Endothelial cell of umbilical vein (primary cell): ENCODE measurements around the gene NUS1. TPM values are rescaled to one million over a fixed set of nuclear protein-coding genes. Genes with fewer than 3 reads are reported as not detected.

Experiments
- BruUV-seq: library from RNA; stranded (reverse); fragments of 400-500 nt; replicated peaks from 2 replicates; lab custom pipeline; 2021; lab: Mats Ljungman, UMichigan
- CTCF ChIA-PET: fragments of 300-600, 350-600 bp; sonication (Branson Sonifier 250); formaldehyde crosslinking; loops from one replicate; lab custom pipeline; 2021; ENCODE audit warnings: antibody characterized with exemption, inconsistent platforms; lab: Charles Lee
- POLR2A ChIA-PET: fragments of 300-600, 350-600 bp; sonication (Branson Sonifier 250); formaldehyde crosslinking; loops from one replicate; lab custom pipeline; 2021; ENCODE audit warnings: antibody characterized with exemption, inconsistent platforms; lab: Charles Lee
- DNase-seq: peaks from one replicate; pipeline ENCODE4 v3.0.0-alpha.2; 2011; ENCODE audit warnings: low read depth, low spot score
- FAIRE-seq: peaks from 2 replicates; lab custom pipeline; 2011; peaks lifted over from hg19 to GRCh38; lab: Jason Lieb, UNC
- H2AFZ ChIP-seq: 2 replicates; pipeline ENCODE4 v1.6.0; 2012; ENCODE audit warnings: low read depth, low read length, control low read depth, inconsistent platforms
- H3K27ac ChIP-seq: 2 replicates; pipeline ENCODE4 v1.5.1; 2011; ENCODE audit warnings: low read depth, mild to moderate bottlenecking, control low read depth, low read length, moderate library complexity; ENCODE audit not compliant: insufficient read depth
- H3K27me3 ChIP-seq, 2 experiments: 2 replicates each; pipeline versions ENCODE4 v1.6.0 to v1.6.1; 2011; ENCODE audit warnings: low read length in 2 of 2, mixed read lengths in 1 of 2; ENCODE audit not compliant: control insufficient read depth in 2 of 2, insufficient read depth in 2 of 2
- H3K36me3 ChIP-seq, 2 experiments: 2 replicates in 1 of 2; 3 replicates in 1 of 2; pipeline ENCODE4 v1.5.1; 2011; ENCODE audit warnings: low read length in 2 of 2, mild to moderate bottlenecking in 1 of 2, moderate library complexity in 1 of 2; ENCODE audit not compliant: control insufficient read depth in 2 of 2, insufficient read depth in 2 of 2; ENCODE audit errors: extremely low read depth in 1 of 2
- H3K4me1 ChIP-seq: 3 replicates; pipeline ENCODE4 v1.5.1; 2011; ENCODE audit warnings: mild to moderate bottlenecking, low read length; ENCODE audit not compliant: control insufficient read depth, insufficient read depth; ENCODE audit errors: extremely low read depth
- H3K4me2 ChIP-seq: 2 replicates; pipeline ENCODE4 v1.6.1; 2011; ENCODE audit warnings: low read length, control low read depth, mixed read lengths; ENCODE audit not compliant: insufficient read depth
- H3K4me3 ChIP-seq, 3 experiments: fragments of 200-600 bp in 1 of 3; sonication (generic), shearing (Covaris generic) in 1 of 3; replicated peaks in 1 of 3; 2 replicates each; pipeline ENCODE4 v1.5.1; 2011 to 2016; ENCODE audit warnings: control low read depth in 3 of 3, low read length in 3 of 3, mild to moderate bottlenecking in 2 of 3, inconsistent platforms in 1 of 3, low read depth in 1 of 3, moderate library complexity in 1 of 3; ENCODE audit not compliant: insufficient read depth in 1 of 3
- H3K79me2 ChIP-seq: 2 replicates; pipeline ENCODE4 v1.6.0; 2012; ENCODE audit warnings: low read length, inconsistent platforms; ENCODE audit not compliant: control insufficient read depth, insufficient read depth
- H3K9ac ChIP-seq: replicated peaks from 2 replicates; pipeline ENCODE3; 2011; ENCODE audit warnings: low read length, control low read depth; ENCODE audit not compliant: insufficient read depth; ENCODE audit errors: extremely low read depth
- H3K9me1 ChIP-seq: replicated peaks from 3 replicates; pipeline ENCODE4 v1.6.0; 2011; ENCODE audit warnings: mild to moderate bottlenecking, low read length; ENCODE audit not compliant: control insufficient read depth, insufficient read depth; ENCODE audit errors: extremely low read depth
- H3K9me3 ChIP-seq: replicated peaks from 2 replicates; pipeline ENCODE4 v1.5.1; 2012; ENCODE audit warnings: low read length, inconsistent platforms; ENCODE audit not compliant: control insufficient read depth, insufficient read depth
- H4K20me1 ChIP-seq: replicated peaks from 2 replicates; pipeline ENCODE3; 2011; ENCODE audit warnings: mild to moderate bottlenecking, low read length; ENCODE audit not compliant: control insufficient read depth, insufficient read depth; ENCODE audit errors: extremely low read depth
- EZH2 ChIP-seq: IDR thresholded peaks from 2 replicates; pipeline ENCODE4 v1.6.1; 2012; ENCODE audit warnings: borderline replicate concordance, low read depth, mild to moderate bottlenecking, moderate library complexity, low read length, inconsistent platforms; ENCODE audit not compliant: severe bottlenecking
- FOS ChIP-seq: IDR thresholded peaks from 2 replicates; pipeline ENCODE4 v1.6.1; 2011; ENCODE audit warnings: mild to moderate bottlenecking, low read length, moderate library complexity, borderline replicate concordance; ENCODE audit not compliant: insufficient read depth
- GATA2 ChIP-seq: IDR thresholded peaks from 2 replicates; pipeline ENCODE4 v1.7.0; 2011; ENCODE audit warnings: low read depth, mild to moderate bottlenecking, moderate library complexity, mixed read lengths, low read length; ENCODE audit not compliant: insufficient read length, insufficient read depth
- JUN ChIP-seq: IDR thresholded peaks from 2 replicates; pipeline ENCODE4 v1.6.1; 2011; ENCODE audit warnings: borderline replicate concordance, low read depth; ENCODE audit not compliant: insufficient read length, insufficient read depth
- MYC ChIP-seq: IDR thresholded peaks from one replicate; pipeline ENCODE4 v1.6.1; 2011; ENCODE audit warnings: mild to moderate bottlenecking, low read depth, low read length
- POLR2A ChIP-seq: IDR thresholded peaks from 2 replicates; pipeline ENCODE4 v1.6.1; 2012; ENCODE audit warnings: low read depth, mild to moderate bottlenecking, control low read depth, low read length
- POLR2AphosphoS5 ChIP-seq: IDR thresholded peaks from 2 replicates; pipeline ENCODE4 v1.6.1; 2012; ENCODE audit warnings: low read depth, mild to moderate bottlenecking, control low read depth, low read length, moderate library complexity; ENCODE audit not compliant: insufficient read depth
- dilution Hi-C: fragments of 300-500 bp; cut with MboI; formaldehyde crosslinking; loops from one replicate; pipeline ENCODE4 v1.15.0; 2019; ENCODE audit warnings: low sequenced_read_pairs; ENCODE audit not compliant: extremely low pct_ligation_motif_present
- intact Hi-C: fragments of 100-400 bp; cut with micrococcal nuclease; formaldehyde crosslinking; loops from one replicate; pipeline ENCODE4 v1.10.0; 2022
- polyA plus RNA-seq, 4 experiments: library from polyadenylated mRNA; depleted of rRNA in 3 of 4; stranded (reverse) in 3 of 4; unstranded in 1 of 4; fragments of >200 nt; gene quantifications; 2 replicates each; pipeline versions ENCODE4 v1.2.1 to v1.2.3, GENCODE V29; 2011 to 2012; ENCODE audit warnings: missing spikeins in 1 of 4
- total RNA-seq: library from RNA; stranded (reverse); gene quantifications from 2 replicates; pipeline ENCODE4 v1.2.3, GENCODE V29; 2021
- TF ChIP-seq, protein P1 (sequence below), 2 donors: IDR thresholded peaks; 1 replicate in 1 of 2; 2 replicates in 1 of 2; pipeline ENCODE4 v1.5.1; 2011; ENCODE audit warnings: low read length in 2 of 2, mild to moderate bottlenecking in 2 of 2, moderate library complexity in 2 of 2, control low read depth in 1 of 2, inconsistent platforms in 1 of 2, low read depth in 1 of 2; ENCODE audit not compliant: insufficient read depth in 1 of 2; ENCODE audit errors: extremely low read depth in 1 of 2
- TF ChIP-seq, protein P2 (sequence below): IDR thresholded peaks from 2 replicates; pipeline ENCODE4 v1.6.1; 2011; ENCODE audit not compliant: insufficient read depth, insufficient read length

NUS1 gene
- total and polyA plus RNA-seq, 2 donors (not counting 3 experiments of a cell fraction or from before 2014, with no cell fraction given) = 9.5 to 33.4 TPM

DNA sequence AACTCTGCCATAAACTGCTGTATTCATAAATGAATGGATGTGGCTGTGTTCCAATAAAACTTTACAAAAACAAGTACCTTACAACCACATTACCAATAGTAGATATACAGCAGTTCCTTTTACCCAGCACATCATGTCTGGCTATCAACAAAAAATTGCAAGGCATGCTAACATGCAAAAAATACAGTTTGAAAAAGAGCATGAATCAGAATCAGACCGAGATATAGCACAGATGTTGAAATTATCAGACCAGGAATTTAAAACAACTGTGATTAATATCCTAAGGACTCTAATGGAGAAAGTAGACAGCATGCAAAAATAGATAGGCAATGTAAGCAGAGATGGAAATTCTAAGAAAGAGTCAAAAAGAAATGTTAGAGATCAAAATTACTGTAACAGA lies 8.4 kb upstream of the NUS1 start:
- Histone ChIP-seq H3K27me3 (no peaks in the 10 kb centered on the region), H3K4me1 (no peaks in the 10 kb centered on the region), H4K20me1 (no peaks in the 10 kb centered on the region), H3K9me3 (no peaks in the 10 kb centered on the region), H2AFZ (no peak overlapping the region), H3K9me1 (no peaks in the 10 kb centered on the region), H3K9ac (no peak overlapping the region), H3K27ac (no peak overlapping the region), H3K79me2 (no peaks in the 10 kb centered on the region), H3K36me3 (no peaks in the 10 kb centered on the region), H3K4me3 (no peak overlapping the region), H3K4me2 (no peak overlapping the region)
- dilution Hi-C loops (no loop called here), intact Hi-C loops (no loop called here)
- no peak for FAIRE-seq
- no TSS peak for BruUV-seq
- DNase-seq = no peak
- POLR2A ChIA-PET = no interaction called here
- CTCF ChIA-PET = no interaction called here
- TF ChIP-seq FOS = no peak
- no peak for TF ChIP-seq POLR2A
- no peak for TF ChIP-seq GATA2
- no peak for TF ChIP-seq JUN
- no peak for TF ChIP-seq POLR2AphosphoS5
- TF ChIP-seq, protein P1, sequence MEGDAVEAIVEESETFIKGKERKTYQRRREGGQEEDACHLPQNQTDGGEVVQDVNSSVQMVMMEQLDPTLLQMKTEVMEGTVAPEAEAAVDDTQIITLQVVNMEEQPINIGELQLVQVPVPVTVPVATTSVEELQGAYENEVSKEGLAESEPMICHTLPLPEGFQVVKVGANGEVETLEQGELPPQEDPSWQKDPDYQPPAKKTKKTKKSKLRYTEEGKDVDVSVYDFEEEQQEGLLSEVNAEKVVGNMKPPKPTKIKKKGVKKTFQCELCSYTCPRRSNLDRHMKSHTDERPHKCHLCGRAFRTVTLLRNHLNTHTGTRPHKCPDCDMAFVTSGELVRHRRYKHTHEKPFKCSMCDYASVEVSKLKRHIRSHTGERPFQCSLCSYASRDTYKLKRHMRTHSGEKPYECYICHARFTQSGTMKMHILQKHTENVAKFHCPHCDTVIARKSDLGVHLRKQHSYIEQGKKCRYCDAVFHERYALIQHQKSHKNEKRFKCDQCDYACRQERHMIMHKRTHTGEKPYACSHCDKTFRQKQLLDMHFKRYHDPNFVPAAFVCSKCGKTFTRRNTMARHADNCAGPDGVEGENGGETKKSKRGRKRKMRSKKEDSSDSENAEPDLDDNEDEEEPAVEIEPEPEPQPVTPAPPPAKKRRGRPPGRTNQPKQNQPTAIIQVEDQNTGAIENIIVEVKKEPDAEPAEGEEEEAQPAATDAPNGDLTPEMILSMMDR (IDR thresholded peaks at IDR 0.05; ENCODE audit: extremely low read depth in 1 of 2, insufficient read depth in 1 of 2, low read depth in 1 of 2, low read length in 2 of 2) = no peak
- no peak for TF ChIP-seq EZH2
- TF ChIP-seq, protein P2, sequence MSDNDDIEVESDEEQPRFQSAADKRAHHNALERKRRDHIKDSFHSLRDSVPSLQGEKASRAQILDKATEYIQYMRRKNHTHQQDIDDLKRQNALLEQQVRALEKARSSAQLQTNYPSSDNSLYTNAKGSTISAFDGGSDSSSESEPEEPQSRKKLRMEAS = no peak
- TF ChIP-seq MYC = no peak
